ENCODE measurements around the gene EMC8.

DNA sequence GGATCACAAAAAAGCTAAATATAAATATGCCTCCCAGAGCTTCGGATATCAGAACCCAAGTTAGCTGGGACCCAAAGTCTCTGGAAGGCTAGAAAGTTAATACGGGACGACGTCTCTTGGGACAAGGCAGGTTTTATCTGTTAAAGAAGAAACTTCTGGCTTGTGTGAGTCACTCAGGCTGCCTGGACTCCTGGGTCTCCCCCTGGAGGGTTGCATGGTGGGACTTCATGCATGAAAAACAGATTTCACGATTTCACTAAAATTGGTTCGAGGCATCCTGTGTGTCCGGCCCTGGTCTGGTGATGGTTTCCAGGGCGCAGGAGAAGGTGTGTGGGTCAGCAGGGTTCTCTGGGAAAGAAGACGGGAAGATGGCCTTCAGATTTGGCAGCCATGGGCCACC lies 47.1 kb upstream of the EMC8 start:
- no peak for TF ChIP-seq FOS (IDR thresholded peaks at IDR 0.05; ENCODE audit: borderline replicate concordance, extremely low read depth, insufficient read length)
- TF ChIP-seq POLR2A (IDR thresholded peaks at IDR 0.05; ENCODE audit: low read depth, low read length) = no peak
- no peak for TF ChIP-seq TARDBP (IDR thresholded peaks at IDR 0.05; ENCODE audit: borderline replicate concordance)
- no peak for TF ChIP-seq SIN3A (IDR thresholded peaks at IDR 0.05; ENCODE audit: low read depth, low read length)
- no peak for TF ChIP-seq MXI1 (IDR thresholded peaks at IDR 0.05; ENCODE audit: low read depth, low read length)
- TF ChIP-seq, protein P1, sequence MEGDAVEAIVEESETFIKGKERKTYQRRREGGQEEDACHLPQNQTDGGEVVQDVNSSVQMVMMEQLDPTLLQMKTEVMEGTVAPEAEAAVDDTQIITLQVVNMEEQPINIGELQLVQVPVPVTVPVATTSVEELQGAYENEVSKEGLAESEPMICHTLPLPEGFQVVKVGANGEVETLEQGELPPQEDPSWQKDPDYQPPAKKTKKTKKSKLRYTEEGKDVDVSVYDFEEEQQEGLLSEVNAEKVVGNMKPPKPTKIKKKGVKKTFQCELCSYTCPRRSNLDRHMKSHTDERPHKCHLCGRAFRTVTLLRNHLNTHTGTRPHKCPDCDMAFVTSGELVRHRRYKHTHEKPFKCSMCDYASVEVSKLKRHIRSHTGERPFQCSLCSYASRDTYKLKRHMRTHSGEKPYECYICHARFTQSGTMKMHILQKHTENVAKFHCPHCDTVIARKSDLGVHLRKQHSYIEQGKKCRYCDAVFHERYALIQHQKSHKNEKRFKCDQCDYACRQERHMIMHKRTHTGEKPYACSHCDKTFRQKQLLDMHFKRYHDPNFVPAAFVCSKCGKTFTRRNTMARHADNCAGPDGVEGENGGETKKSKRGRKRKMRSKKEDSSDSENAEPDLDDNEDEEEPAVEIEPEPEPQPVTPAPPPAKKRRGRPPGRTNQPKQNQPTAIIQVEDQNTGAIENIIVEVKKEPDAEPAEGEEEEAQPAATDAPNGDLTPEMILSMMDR (IDR thresholded peaks at IDR 0.05 in 2 of 3, conservative IDR thresholded peaks at IDR 0.05 in 1 of 3; ENCODE audit: control insufficient read depth in 2 of 3, extremely low read depth in 1 of 3, insufficient read depth in 1 of 3, low read depth in 3 of 3, low read length in 3 of 3) = no peak
- TF ChIP-seq EP300 (IDR thresholded peaks at IDR 0.05; ENCODE audit: borderline replicate concordance in 1 of 2, control insufficient read depth in 1 of 2, low read depth in 2 of 2, low read length in 2 of 2) = no peak
- TF ChIP-seq, protein P2, sequence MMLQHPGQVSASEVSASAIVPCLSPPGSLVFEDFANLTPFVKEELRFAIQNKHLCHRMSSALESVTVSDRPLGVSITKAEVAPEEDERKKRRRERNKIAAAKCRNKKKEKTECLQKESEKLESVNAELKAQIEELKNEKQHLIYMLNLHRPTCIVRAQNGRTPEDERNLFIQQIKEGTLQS (IDR thresholded peaks at IDR 0.05; ENCODE audit: borderline replicate concordance, extremely low read depth, low read depth, low read length) = no peak
- TF ChIP-seq, protein P3, sequence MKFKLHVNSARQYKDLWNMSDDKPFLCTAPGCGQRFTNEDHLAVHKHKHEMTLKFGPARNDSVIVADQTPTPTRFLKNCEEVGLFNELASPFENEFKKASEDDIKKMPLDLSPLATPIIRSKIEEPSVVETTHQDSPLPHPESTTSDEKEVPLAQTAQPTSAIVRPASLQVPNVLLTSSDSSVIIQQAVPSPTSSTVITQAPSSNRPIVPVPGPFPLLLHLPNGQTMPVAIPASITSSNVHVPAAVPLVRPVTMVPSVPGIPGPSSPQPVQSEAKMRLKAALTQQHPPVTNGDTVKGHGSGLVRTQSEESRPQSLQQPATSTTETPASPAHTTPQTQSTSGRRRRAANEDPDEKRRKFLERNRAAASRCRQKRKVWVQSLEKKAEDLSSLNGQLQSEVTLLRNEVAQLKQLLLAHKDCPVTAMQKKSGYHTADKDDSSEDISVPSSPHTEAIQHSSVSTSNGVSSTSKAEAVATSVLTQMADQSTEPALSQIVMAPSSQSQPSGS (IDR thresholded peaks at IDR 0.05; ENCODE audit: low read length) = no peak
- no peak for TF ChIP-seq POLR2AphosphoS5 (IDR thresholded peaks at IDR 0.05; ENCODE audit: low read length)

All from GM12878 (cell line).